ENCODE data around the gene CFAP70. TPM values are rescaled to one million over a fixed set of nuclear protein-coding genes. Genes with fewer than 3 reads are reported as not detected.

The CFAP70 gene
- total and polyA plus RNA-seq, 2 of the 8 experiments (the other 6 are each of a cell fraction or from before 2014, with no cell fraction given), result 0.21 to 0.30 TPM

DNA sequence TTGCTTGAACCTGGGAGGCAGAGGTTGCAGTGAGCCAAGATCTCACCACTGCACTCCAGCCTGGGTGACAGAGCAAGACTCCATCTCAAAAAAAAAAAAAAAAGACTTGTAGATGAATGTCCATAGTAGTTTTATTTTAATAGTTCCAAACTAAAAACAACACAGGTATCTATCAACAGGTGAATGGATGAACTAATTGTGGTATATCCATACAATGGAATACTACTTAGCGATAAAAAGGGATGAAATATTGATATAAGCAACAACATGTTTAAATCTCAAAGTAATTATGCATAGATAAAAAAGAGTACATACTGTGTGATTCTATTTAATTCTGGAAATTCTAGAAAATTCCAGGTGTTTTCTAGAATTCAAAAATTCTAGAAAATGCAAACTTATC is 68.7 kb downstream of the CFAP70 start:
- H3K4me3 ChIP-seq (ENCODE audit: extremely low read depth in 1 of 4, insufficient read depth in 2 of 4, low read depth in 3 of 4, low read length in 4 of 4), result no peak overlapping the region

More for the DNA sequence above, 68.7 kb downstream of the CFAP70 start:
- no peak overlapping the region for H3K18ac ChIP-seq (ENCODE audit: extremely low read depth, low read length)
- H3K23me2 ChIP-seq (ENCODE audit: low read depth, low read length), result no peaks in the 10 kb centered on the region
- no peak overlapping the region for H3K9ac ChIP-seq (replicated peaks in 1 of 4; ENCODE audit: extremely low read depth in 1 of 4, low read depth in 3 of 4, low read length in 3 of 4)
- H3K23ac ChIP-seq (ENCODE audit: insufficient read length), result no peak overlapping the region
- FAIRE-seq (no peak), DNase-seq (ENCODE audit: low read depth in 1 of 2, low spot score in 2 of 2) (no peak)
- H2BK120ac ChIP-seq (replicated peaks; ENCODE audit: low read depth, low read length), result no peak overlapping the region
- H3K4ac ChIP-seq (replicated peaks; ENCODE audit: insufficient read length, low read depth, low read length), result no peak overlapping the region
- H3K4me1 ChIP-seq (replicated peaks in 1 of 4; ENCODE audit: control insufficient read depth in 3 of 4, insufficient read depth in 4 of 4, low read length in 3 of 4), result no peaks in the 10 kb centered on the region
- no peaks in the 10 kb centered on the region for H3K36me3 ChIP-seq (ENCODE audit: control insufficient read depth in 2 of 4, insufficient read depth in 4 of 4, low read length in 3 of 4)
- no peaks in the 10 kb centered on the region for H3K79me2 ChIP-seq (ENCODE audit: control insufficient read depth in 1 of 2, insufficient read depth in 2 of 2, low read length in 2 of 2)
- ChIA-PET CTCF (ENCODE audit: partially characterized antibody) (no interaction called here), POLR2A (ENCODE audit: partially characterized antibody) (no interaction called here)
- H4K8ac ChIP-seq (ENCODE audit: extremely low read depth, insufficient read depth, low read length), result no peak overlapping the region
- H4K20me1 ChIP-seq (replicated peaks in 1 of 2; ENCODE audit: control insufficient read depth in 1 of 2, insufficient read depth in 2 of 2, low read length in 2 of 2), result no peaks in the 10 kb centered on the region
- no peak overlapping the region for H2BK12ac ChIP-seq (ENCODE audit: low read depth, low read length)
- H4K91ac ChIP-seq (replicated peaks; ENCODE audit: insufficient read length, low read length), result no peak overlapping the region
- H2BK15ac ChIP-seq (ENCODE audit: low read length), result no peak overlapping the region
- no peak overlapping the region for H3K4me2 ChIP-seq (ENCODE audit: insufficient read depth in 1 of 2, low read depth in 2 of 2, low read length in 2 of 2)
- no peak overlapping the region for H2AFZ ChIP-seq (ENCODE audit: low read length)
- no peak overlapping the region for H4K5ac ChIP-seq (ENCODE audit: insufficient read length, low read depth, low read length)
- no peak overlapping the region for H2BK20ac ChIP-seq (ENCODE audit: low read length)
- no peak overlapping the region for H3K27ac ChIP-seq (ENCODE audit: low read depth, low read length)
- 97% methylated on average over 1 of the region's 1 CpG; no CpG with 5 or more reads in 1 of the 2 experiments for WGBS, 2 experiments (ENCODE audit: extremely low coverage in 1 of 2, insufficient coverage in 1 of 2, insufficient read length in 1 of 2, insufficient replicate concordance in 2 of 2, low coverage in 1 of 2, low lambda C conversion rate in 2 of 2, missing lambda C conversion rate in 1 of 2)
- no peak overlapping the region for H2AK5ac ChIP-seq (ENCODE audit: low read depth, low read length)
- H3K79me1 ChIP-seq (ENCODE audit: low read depth, low read length), result no peaks in the 10 kb centered on the region
- H3K27me3 ChIP-seq (replicated peaks in 1 of 4; ENCODE audit: control insufficient read depth in 3 of 4, extremely low read depth in 1 of 4, insufficient read depth in 3 of 4, low read length in 3 of 4), result no peaks in the 10 kb centered on the region
- no peak overlapping the region for H2BK5ac ChIP-seq (ENCODE audit: low read depth, low read length)
- peaks cover 2 to 4% of the 10 kb centered on the region in 2 experiments; a peak in 3 of 4 replicates for H3K9me3 ChIP-seq (ENCODE audit: insufficient read depth in 2 of 2, low read depth in 1 of 2, low read length in 1 of 2)
- no peak for TF ChIP-seq POLR2AphosphoS5 (IDR thresholded peaks at IDR 0.05; ENCODE audit: low read depth, low read length)
- no peak for TF ChIP-seq SRF (IDR thresholded peaks at IDR 0.05; ENCODE audit: low read depth, low read length)
- no peak for TF ChIP-seq SIRT6 (IDR thresholded peaks at IDR 0.05; ENCODE audit: low read length)
- TF ChIP-seq RXRA (IDR thresholded peaks at IDR 0.05; ENCODE audit: insufficient read depth, low read depth, low read length), result no peak
- TF ChIP-seq GABPA (IDR thresholded peaks at IDR 0.05; ENCODE audit: borderline replicate concordance, insufficient read depth, low read length), result no peak
- TF ChIP-seq KDM1A (IDR thresholded peaks at IDR 0.05; ENCODE audit: borderline replicate concordance, low read length), result no peak
- no peak for TF ChIP-seq E2F6 (IDR thresholded peaks at IDR 0.05)
- no peak for TF ChIP-seq RBBP5 (IDR thresholded peaks at IDR 0.05; ENCODE audit: borderline replicate concordance, low read depth, low read length)
- no peak for TF ChIP-seq BCL11A (IDR thresholded peaks at IDR 0.05; ENCODE audit: low read depth in 2 of 2, low read length in 2 of 2)
- no peak for TF ChIP-seq EZH2 (IDR thresholded peaks at IDR 0.05; ENCODE audit: low read depth, low read length, severe bottlenecking)
- no peak for TF ChIP-seq BACH1 (IDR thresholded peaks at IDR 0.05; ENCODE audit: low read length)
- no peak overlapping the region for H3K56ac ChIP-seq (replicated peaks; ENCODE audit: insufficient read length, low read depth, low read length)
- H3K14ac ChIP-seq (ENCODE audit: insufficient read length), result no peak overlapping the region
